ENCODE data around the gene FANCB.

GRCh38 chrX:14801136-14801535 lies 71.7 kb downstream of the FANCB start:
- no peak for TF ChIP-seq CTCF (IDR thresholded peaks at IDR 0.05; ENCODE audit: insufficient read depth, low read length)
- no peak for TF ChIP-seq POLR2AphosphoS5 (IDR thresholded peaks at IDR 0.05; ENCODE audit: low read depth)
- no peak for TF ChIP-seq REST (IDR thresholded peaks at IDR 0.05; ENCODE audit: insufficient replicate concordance, low read depth)
- no peak for TF ChIP-seq GABPA (IDR thresholded peaks at IDR 0.05; ENCODE audit: low read depth)
- TF ChIP-seq SPI1 (IDR thresholded peaks at IDR 0.05; ENCODE audit: borderline replicate concordance, low read depth): no peak
